MM.1S (cell line): Measurements from ENCODE around the gene PRCD.

Experiments
- CTCF ChIP-seq: fragments of 300-600 bp; sonication (generic); IDR thresholded peaks from 2 replicates; pipeline ENCODE4 v1.5.1; 2016; ENCODE audit warnings: antibody characterized with exemption, low read length, mixed read lengths
- EZH2phosphoT487 ChIP-seq: fragments of 300-600 bp; sonication (generic); IDR thresholded peaks from 2 replicates; pipeline ENCODE4 v1.6.1; 2018; ENCODE audit warnings: antibody characterized with exemption, low read length

GRCh38 chr17:76495663-76496400, 44.0 kb upstream of the PRCD start:
- no peak for TF ChIP-seq CTCF
- TF ChIP-seq EZH2phosphoT487, result no peak
